Tibial nerve (tissue), 4 donors: ENCODE measurements around the gene TRIM62. TPM values are rescaled to one million over a fixed set of nuclear protein-coding genes. Genes with fewer than 3 reads are reported as not detected.

ENCODE experiments used
- DNase-seq, 2 donors: peaks; one replicate each; pipeline ENCODE4 v3.0.0-alpha.2; 2019; ENCODE audit warnings: low spot score in 2 of 2
- H3K27ac ChIP-seq, 4 donors: fragments of 200-600 bp; sonication (generic) in 3 of 4; one replicate each; pipeline ENCODE4 v1.5.1; 2017 to 2019; ENCODE audit warnings: mild to moderate bottlenecking in 1 of 4
- H3K27me3 ChIP-seq, 2 donors: fragments of 200-600 bp; sonication (generic) in 1 of 2; one replicate each; pipeline versions ENCODE4 v1.5.1 to v1.6.0; 2017 to 2019
- H3K36me3 ChIP-seq, 3 donors: fragments of 200-600 bp; sonication (generic); one replicate each; pipeline ENCODE4 v1.5.1; 2018 to 2019
- H3K4me1 ChIP-seq, 4 donors: fragments of 200-600 bp; sonication (generic) in 3 of 4; one replicate each; pipeline ENCODE4 v1.5.1; 2017 to 2019
- H3K4me3 ChIP-seq, 4 donors: fragments of 200-600 bp; sonication (generic) in 3 of 4; one replicate each; pipeline ENCODE4 v1.5.1; 2017 to 2019; ENCODE audit warnings: mild to moderate bottlenecking in 1 of 4, moderate library complexity in 1 of 4
- H3K9me3 ChIP-seq, 4 donors: fragments of 200-600 bp; sonication (generic) in 3 of 4; one replicate each; pipeline ENCODE4 v1.5.1; 2017 to 2019
- EP300 ChIP-seq, 2 donors: sonication (generic); formaldehyde crosslinking; IDR thresholded peaks; one replicate each; pipeline ENCODE4 v1.6.1; 2017; ENCODE audit warnings: antibody characterized with exemption in 2 of 2, mild to moderate bottlenecking in 1 of 2
- POLR2A ChIP-seq, 2 donors: fragments of 450-650 bp; IDR thresholded peaks; one replicate each; pipeline ENCODE4 v1.6.1; 2017; ENCODE audit warnings: antibody characterized with exemption in 2 of 2, mild to moderate bottlenecking in 2 of 2, moderate library complexity in 2 of 2
- WGBS, 2 donors: methylation state at CpG; one replicate each; pipeline ENCODE4 v1.1.5; 2018; 5-methylcytosine and 5-hydroxymethylcytosine counted together
- total RNA-seq, 4 donors: library from RNA; depleted of rRNA; stranded (reverse); fragments of >200 nt; gene quantifications; one replicate each; pipeline ENCODE4 v1.1.0, GENCODE V29; 2016
- TF ChIP-seq, protein P1 (sequence below), 5 experiments: fragments of 200-600 bp in 3 of 5; fragments of 450-650 bp in 2 of 5; sonication (generic) in 3 of 5; IDR thresholded peaks; one replicate each; pipeline ENCODE4 v1.5.1; 2016 to 2019; ENCODE audit warnings: antibody characterized with exemption in 5 of 5, mild to moderate bottlenecking in 3 of 5, moderate library complexity in 2 of 5

TRIM62 gene
- total RNA-seq, 4 donors from 2014 or later = 11.1 to 14.9 (median 12.2) TPM

DNA sequence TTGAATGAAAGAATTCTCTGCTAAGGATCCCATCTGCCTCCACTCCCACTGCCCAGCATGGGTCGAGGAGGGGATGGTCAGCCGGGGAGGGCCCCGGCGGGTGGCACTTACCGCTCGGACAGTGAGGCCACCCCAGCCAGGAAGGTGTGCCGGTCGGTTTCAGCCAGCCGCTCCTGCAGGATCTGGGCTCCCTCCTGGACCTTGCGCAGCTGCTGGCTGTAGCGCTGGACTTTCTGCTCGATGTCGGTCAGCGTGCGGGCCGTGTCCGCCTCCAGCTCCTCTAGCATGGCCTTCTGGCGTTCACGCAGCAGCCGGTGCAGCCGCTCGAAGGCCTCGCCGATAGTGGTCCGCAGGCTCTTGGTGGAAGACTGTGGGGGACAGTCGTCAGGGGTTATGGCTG is 22.3 kb downstream of the TRIM62 start:
- Histone ChIP-seq H3K9me3 (no peaks in the 10 kb centered on the region), H3K4me1 (peaks cover 0 to 44% (median 20%) of the 10 kb centered on the region in 4 donors), H3K4me3 (no peak overlapping the region), H3K27ac (no peak overlapping the region), H3K36me3 (peaks cover 6 to 43% (median 7%) of the 10 kb centered on the region in 3 donors), H3K27me3 (no peaks in the 10 kb centered on the region)
- no peak for TF ChIP-seq EP300 (IDR thresholded peaks at IDR 0.05)
- TF ChIP-seq POLR2A (IDR thresholded peaks at IDR 0.05) = no peak
- TF ChIP-seq, protein P1, sequence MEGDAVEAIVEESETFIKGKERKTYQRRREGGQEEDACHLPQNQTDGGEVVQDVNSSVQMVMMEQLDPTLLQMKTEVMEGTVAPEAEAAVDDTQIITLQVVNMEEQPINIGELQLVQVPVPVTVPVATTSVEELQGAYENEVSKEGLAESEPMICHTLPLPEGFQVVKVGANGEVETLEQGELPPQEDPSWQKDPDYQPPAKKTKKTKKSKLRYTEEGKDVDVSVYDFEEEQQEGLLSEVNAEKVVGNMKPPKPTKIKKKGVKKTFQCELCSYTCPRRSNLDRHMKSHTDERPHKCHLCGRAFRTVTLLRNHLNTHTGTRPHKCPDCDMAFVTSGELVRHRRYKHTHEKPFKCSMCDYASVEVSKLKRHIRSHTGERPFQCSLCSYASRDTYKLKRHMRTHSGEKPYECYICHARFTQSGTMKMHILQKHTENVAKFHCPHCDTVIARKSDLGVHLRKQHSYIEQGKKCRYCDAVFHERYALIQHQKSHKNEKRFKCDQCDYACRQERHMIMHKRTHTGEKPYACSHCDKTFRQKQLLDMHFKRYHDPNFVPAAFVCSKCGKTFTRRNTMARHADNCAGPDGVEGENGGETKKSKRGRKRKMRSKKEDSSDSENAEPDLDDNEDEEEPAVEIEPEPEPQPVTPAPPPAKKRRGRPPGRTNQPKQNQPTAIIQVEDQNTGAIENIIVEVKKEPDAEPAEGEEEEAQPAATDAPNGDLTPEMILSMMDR (IDR thresholded peaks at IDR 0.05) = no peak
- WGBS, 2 donors = 96 to 97% methylated on average over 19 to 26 of the region's 26 CpGs
- no peak for DNase-seq

DNA sequence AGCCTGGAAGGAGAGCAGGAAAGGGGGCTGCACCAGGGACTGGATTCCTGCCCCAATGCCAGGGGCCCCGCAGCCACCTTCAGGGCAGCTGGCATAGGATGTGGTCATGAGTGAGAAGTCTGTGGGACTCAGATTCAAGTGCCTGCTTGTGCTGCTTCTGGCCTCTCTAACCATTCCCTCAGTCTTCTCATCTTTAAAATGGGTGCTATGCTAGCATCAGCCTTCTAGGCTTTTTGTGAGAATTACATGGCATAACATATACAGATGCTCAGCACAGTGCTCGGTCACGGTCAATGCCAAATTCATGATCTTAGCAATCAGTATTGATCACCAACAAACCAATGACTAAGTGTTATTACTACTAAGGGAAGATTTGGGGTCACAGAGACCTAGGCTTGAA is 23.5 kb downstream of the TRIM62 start:
- Histone ChIP-seq H3K4me1 (peaks cover 0 to 41% (median 23%) of the 10 kb centered on the region in 4 donors), H3K4me3 (no peak overlapping the region), H3K9me3 (no peaks in the 10 kb centered on the region), H3K27me3 (no peaks in the 10 kb centered on the region), H3K36me3 (peaks cover 6 to 50% (median 7%) of the 10 kb centered on the region in 3 donors), H3K27ac (no peak overlapping the region)
- WGBS, 2 donors = 96 to 98% methylated on average over 3 of the region's 3 CpGs
- TF ChIP-seq, protein P1 (IDR thresholded peaks at IDR 0.05) = no peak
- TF ChIP-seq POLR2A (IDR thresholded peaks at IDR 0.05) (no peak), EP300 (IDR thresholded peaks at IDR 0.05) (no peak)
- no peak for DNase-seq

DNA sequence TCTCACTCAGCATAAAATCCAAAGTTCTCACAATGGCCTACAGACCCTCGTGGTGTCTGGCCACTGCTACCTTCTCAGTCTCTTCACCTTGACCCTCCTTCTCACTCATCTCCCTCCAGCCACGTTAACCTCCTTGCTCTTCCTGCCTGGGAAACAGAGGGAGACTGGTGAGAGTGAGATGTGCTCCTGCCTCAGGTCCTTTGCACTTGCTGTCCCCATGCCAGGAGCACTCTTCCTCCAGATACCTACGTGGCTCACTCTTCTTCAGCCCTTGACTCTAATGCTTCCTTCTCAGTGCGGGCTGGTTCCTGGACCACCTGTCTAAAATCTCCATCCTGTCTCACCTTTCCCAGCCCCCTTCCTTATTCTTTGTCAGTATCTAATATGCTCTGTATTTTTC is 24.7 kb downstream of the TRIM62 start:
- H3K4me1 ChIP-seq = peaks cover 0 to 48% (median 30%) of the 10 kb centered on the region in 4 donors
- no peak for DNase-seq
- no peak for TF ChIP-seq POLR2A (IDR thresholded peaks at IDR 0.05)
- TF ChIP-seq EP300 (IDR thresholded peaks at IDR 0.05) = no peak
- TF ChIP-seq, protein P1 (IDR thresholded peaks at IDR 0.05) = no peak
- WGBS, 2 donors = 93 to 94% methylated on average over 4 of the region's 4 CpGs
- no peak overlapping the region for H3K4me3 ChIP-seq
- no peaks in the 10 kb centered on the region for H3K9me3 ChIP-seq
- H3K27me3 ChIP-seq = no peaks in the 10 kb centered on the region
- H3K36me3 ChIP-seq = peaks cover 6 to 50% (median 7%) of the 10 kb centered on the region in 3 donors
- no peak overlapping the region for H3K27ac ChIP-seq

- TF ChIP-seq EP300 (IDR thresholded peaks at IDR 0.05) (no peak), POLR2A (IDR thresholded peaks at IDR 0.05) (no peak)
- TF ChIP-seq, protein P1 (IDR thresholded peaks at IDR 0.05) = no peak
- Histone ChIP-seq H3K27me3 (no peaks in the 10 kb centered on the region), H3K4me1 (peaks cover 0 to 49% (median 23%) of the 10 kb centered on the region in 4 donors), H3K36me3 (peaks cover 6 to 50% (median 7%) of the 10 kb centered on the region in 3 donors), H3K4me3 (no peak overlapping the region), H3K9me3 (no peaks in the 10 kb centered on the region), H3K27ac (peak overlapping the region in 1 of 4 donors; percentile 48)
- no peak for DNase-seq
- 60% methylated on average over 4 of the region's 4 CpGs for WGBS, 2 donors
These were observed 25.8 kb downstream of the TRIM62 start for GRCh38 chr1:33155877-33156538.

DNA sequence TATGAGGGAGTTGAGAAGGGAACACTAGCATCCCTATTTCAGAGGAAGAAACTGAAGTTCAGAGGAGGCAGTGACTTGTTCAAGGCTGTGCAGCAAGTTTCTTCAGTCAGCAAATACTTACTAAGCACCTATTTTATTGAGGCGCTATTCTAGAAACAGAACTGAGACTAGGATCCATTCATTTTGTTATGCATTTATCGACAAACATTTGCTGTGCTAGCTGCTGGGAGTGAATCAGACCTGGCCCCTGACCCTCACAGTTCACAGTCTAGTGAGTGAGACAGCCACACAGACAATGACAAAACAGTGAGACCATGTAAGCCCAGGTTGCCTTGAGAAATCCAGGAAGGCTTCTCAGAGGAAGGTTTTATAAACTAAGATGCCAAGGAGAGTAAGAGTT is 28.2 kb downstream of the TRIM62 start:
- H3K4me1 ChIP-seq = peaks cover 0 to 46% (median 20%) of the 10 kb centered on the region in 4 donors
- peak overlapping the region in 3 of 4 donors; percentile 21 to 70 (median 62) for H3K27ac ChIP-seq
- H3K9me3 ChIP-seq = no peaks in the 10 kb centered on the region
- DNase-seq = no peak
- TF ChIP-seq, protein P1 (IDR thresholded peaks at IDR 0.05) = no peak
- TF ChIP-seq EP300 (IDR thresholded peaks at IDR 0.05) (no peak), POLR2A (IDR thresholded peaks at IDR 0.05) (no peak)
- no peak overlapping the region for H3K4me3 ChIP-seq
- H3K27me3 ChIP-seq = no peaks in the 10 kb centered on the region
- H3K36me3 ChIP-seq = peaks cover 0 to 41% (median 7%) of the 10 kb centered on the region in 3 donors
- 67 to 68% methylated on average over 2 of the region's 2 CpGs for WGBS, 2 donors
